OCI-LY1 (cell line): ENCODE data around the gene TXNL1.

ENCODE experiments used
- H2AFZ ChIP-seq: fragments of 200-600 bp; sonication (generic), shearing (Covaris generic); 2 replicates; pipeline ENCODE4 v1.6.0; 2014; ENCODE audit warnings: antibody characterized with exemption, mild to moderate bottlenecking, low read length
- H3F3A ChIP-seq: fragments of 200-600 bp; sonication (generic), shearing (Covaris generic); 2 replicates; pipeline ENCODE4 v1.6.0; 2014; ENCODE audit warnings: mild to moderate bottlenecking, antibody characterized with exemption, low read length, moderate library complexity; ENCODE audit not compliant: insufficient read depth
- H3K27ac ChIP-seq: fragments of 200-600 bp; sonication (generic); 2 replicates; pipeline ENCODE4 v1.5.1; 2014; ENCODE audit warnings: low read length, mixed run types, mild to moderate bottlenecking, low read depth; ENCODE audit not compliant: poor library complexity, severe bottlenecking
- H3K27me3 ChIP-seq: fragments of 200-600 bp; sonication (generic); 2 replicates; pipeline ENCODE4 v1.6.0; 2014; ENCODE audit warnings: antibody characterized with exemption, mild to moderate bottlenecking, low read length, moderate library complexity; ENCODE audit not compliant: insufficient read depth
- H3K36me3 ChIP-seq: fragments of 200-600 bp; sonication (generic); 2 replicates; pipeline ENCODE4 v1.6.1; 2014; ENCODE audit warnings: mild to moderate bottlenecking, antibody characterized with exemption, low read length, moderate library complexity, mixed read lengths; ENCODE audit not compliant: insufficient read depth
- H3K4me1 ChIP-seq: fragments of 200-600 bp; sonication (generic); 2 replicates; pipeline ENCODE4 v1.5.1; 2014; ENCODE audit warnings: mild to moderate bottlenecking, low read length, moderate library complexity; ENCODE audit not compliant: insufficient read depth, severe bottlenecking
- H3K4me2 ChIP-seq: fragments of 200-600 bp; sonication (generic), shearing (Covaris generic); 2 replicates; pipeline ENCODE4 v1.6.1; 2014; ENCODE audit warnings: low read length
- H3K4me3 ChIP-seq: fragments of 200-600 bp; sonication (generic); 2 replicates; pipeline ENCODE4 v1.5.1; 2014; ENCODE audit warnings: low read length, low read depth, mild to moderate bottlenecking, mixed read lengths; ENCODE audit not compliant: poor library complexity, severe bottlenecking
- H3K79me2 ChIP-seq: fragments of 200-600 bp; shearing (Covaris generic); 2 replicates; pipeline ENCODE4 v1.6.1; 2016; ENCODE audit warnings: mixed run types, low read length, mixed read lengths; ENCODE audit not compliant: insufficient read depth
- H3K9ac ChIP-seq: fragments of 200-600 bp; sonication (generic), shearing (Covaris generic); 2 replicates; pipeline ENCODE4 v1.6.1; 2014; ENCODE audit warnings: mild to moderate bottlenecking, low read length, mixed read lengths
- H3K9me2 ChIP-seq: fragments of 200-600 bp; sonication (generic), shearing (Covaris generic); 2 replicates; pipeline ENCODE4 v1.6.1; 2014; ENCODE audit warnings: low read depth, mild to moderate bottlenecking, low read length, mixed read lengths
- H3K9me3 ChIP-seq: fragments of 200-600 bp; shearing (Covaris generic); 2 replicates; pipeline ENCODE4 v1.6.1; 2014; ENCODE audit warnings: low read length, mixed read lengths
- H4K20me1 ChIP-seq: fragments of 200-600 bp; sonication (generic), shearing (Covaris generic); 2 replicates; pipeline ENCODE4 v1.6.0; 2016; ENCODE audit warnings: mild to moderate bottlenecking, low read length; ENCODE audit not compliant: insufficient read depth
- CTCF ChIP-seq: fragments of 200-600 bp; sonication (generic), shearing (Covaris generic); IDR thresholded peaks from 2 replicates; pipeline ENCODE4 v1.5.1; 2017; ENCODE audit warnings: mild to moderate bottlenecking, antibody characterized with exemption, low read length, moderate library complexity, mixed read lengths
- EZH2 ChIP-seq: fragments of 200-600 bp; sonication (generic), shearing (Covaris generic); IDR thresholded peaks from 2 replicates; pipeline ENCODE4 v1.8.0; 2017; ENCODE audit warnings: borderline replicate concordance, mixed run types, mild to moderate bottlenecking, antibody characterized with exemption, low read length, moderate library complexity, mixed read lengths

TXNL1 gene

DNA sequence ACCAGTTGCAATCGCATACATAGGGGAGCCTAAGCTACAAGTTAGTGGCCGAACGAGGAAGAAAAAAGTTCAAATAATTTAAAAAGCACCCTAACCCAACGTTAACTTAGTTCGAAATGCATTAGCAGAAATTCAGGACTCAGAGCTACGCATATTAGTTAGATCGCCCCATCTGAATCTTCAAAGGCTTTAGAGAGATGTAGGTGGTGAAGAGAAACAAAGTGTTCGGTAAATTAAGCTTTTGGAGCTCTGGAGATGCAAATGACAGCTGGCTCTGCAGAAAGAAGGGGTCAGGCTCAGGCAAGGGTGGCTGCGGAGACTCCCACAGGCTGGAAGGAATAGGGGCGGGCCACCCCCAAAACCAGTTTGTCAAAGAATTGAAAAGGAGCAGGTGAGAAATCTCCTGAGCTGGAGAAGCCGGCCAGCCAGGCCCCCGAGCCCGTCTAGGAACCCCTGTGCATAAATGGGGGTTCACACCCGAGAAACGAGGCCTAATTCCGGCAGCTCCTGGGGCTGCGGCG lies 621 bp downstream of the TXNL1 start:
- peaks cover 25% of the 10 kb centered on the region for H3K36me3 ChIP-seq
- H4K20me1 ChIP-seq, result no peaks in the 10 kb centered on the region
- peak overlapping the region; percentile 79 for H3K4me2 ChIP-seq
- TF ChIP-seq CTCF, result no peak
- TF ChIP-seq EZH2, result no peak
- H3F3A ChIP-seq, result no peaks in the 10 kb centered on the region
- H3K79me2 ChIP-seq, result peaks cover 50% of the 10 kb centered on the region
- peaks cover 28% of the 10 kb centered on the region for H3K4me1 ChIP-seq
- H3K27ac ChIP-seq, result peak overlapping the region; percentile 56
- no peak overlapping the region for H2AFZ ChIP-seq
- H3K9me2 ChIP-seq, result no peaks in the 10 kb centered on the region
- H3K9me3 ChIP-seq, result no peaks in the 10 kb centered on the region
- peak overlapping the region; percentile 91 for H3K4me3 ChIP-seq
- peak overlapping the region; percentile 93 for H3K9ac ChIP-seq
- H3K27me3 ChIP-seq, result no peaks in the 10 kb centered on the region

DNA sequence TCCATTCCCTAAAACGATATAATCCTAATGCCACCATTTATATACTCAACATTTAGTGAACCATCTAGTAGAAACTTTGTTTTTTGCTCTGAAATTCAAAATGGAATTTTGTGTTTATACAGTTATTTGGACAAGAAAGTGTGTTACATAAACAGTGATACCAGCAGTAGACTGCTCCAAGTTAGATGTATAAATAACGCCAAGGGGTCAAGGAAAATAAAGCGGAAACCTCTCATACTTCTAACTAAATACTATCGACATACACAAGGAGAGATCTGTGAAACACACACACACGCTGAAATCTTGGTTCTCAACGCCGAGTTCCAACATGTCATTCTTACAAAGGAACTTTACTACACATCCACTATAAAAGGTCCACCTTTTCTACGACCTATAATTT lies 1.2 kb downstream of the TXNL1 start:
- H3K9me2 ChIP-seq, result no peaks in the 10 kb centered on the region
- H3K27me3 ChIP-seq, result no peaks in the 10 kb centered on the region
- TF ChIP-seq EZH2 (no peak), CTCF (no peak)
- no peak overlapping the region for H2AFZ ChIP-seq
- H3K4me2 ChIP-seq, result peak overlapping the region; percentile 79
- H3K4me1 ChIP-seq, result peaks cover 28% of the 10 kb centered on the region
- H3K27ac ChIP-seq, result no peak overlapping the region
- no peaks in the 10 kb centered on the region for H3K9me3 ChIP-seq
- H3K79me2 ChIP-seq, result peaks cover 56% of the 10 kb centered on the region
- H3F3A ChIP-seq, result no peaks in the 10 kb centered on the region
- peaks cover 31% of the 10 kb centered on the region for H3K36me3 ChIP-seq
- H4K20me1 ChIP-seq, result no peaks in the 10 kb centered on the region; the same call in 1 of the 2 replicates
- H3K4me3 ChIP-seq, result peak overlapping the region; percentile 91
- peak overlapping the region; percentile 93 for H3K9ac ChIP-seq

DNA sequence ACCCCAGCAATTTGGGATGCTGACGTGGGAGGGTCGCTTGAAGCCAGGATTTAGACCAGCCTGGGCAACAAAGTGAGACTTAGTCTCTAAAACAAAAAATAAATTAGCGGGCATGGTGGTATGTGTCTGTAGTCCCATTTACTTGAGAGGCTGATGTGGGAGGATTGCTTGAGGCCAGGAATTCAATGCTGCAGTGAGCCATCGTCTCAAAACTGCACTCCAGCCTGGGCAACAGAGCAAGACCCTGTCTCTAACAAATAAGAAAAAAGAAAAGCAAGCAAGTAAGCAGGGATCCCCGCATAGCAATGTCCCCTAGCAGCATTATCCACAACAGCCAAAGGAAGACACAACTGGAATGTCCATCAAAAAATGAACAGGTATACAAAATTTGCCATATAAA lies 3.4 kb downstream of the TXNL1 start:
- TF ChIP-seq EZH2 (no peak), CTCF (no peak)
- H3K4me2 ChIP-seq, result no peak overlapping the region; the same call in 1 of the 2 replicates

More for the DNA sequence above, 3.4 kb downstream of the TXNL1 start:
- no peaks in the 10 kb centered on the region for H3K9me2 ChIP-seq
- H3F3A ChIP-seq, result no peaks in the 10 kb centered on the region
- no peak overlapping the region for H3K9ac ChIP-seq
- no peak overlapping the region for H3K27ac ChIP-seq
- H3K4me3 ChIP-seq, result no peak overlapping the region
- peaks cover 52% of the 10 kb centered on the region for H3K36me3 ChIP-seq
- H3K4me1 ChIP-seq, result peaks cover 28% of the 10 kb centered on the region
- H3K79me2 ChIP-seq, result peaks cover 78% of the 10 kb centered on the region
- H2AFZ ChIP-seq, result no peak overlapping the region
- H3K9me3 ChIP-seq, result no peaks in the 10 kb centered on the region
- no peaks in the 10 kb centered on the region; the same call in 1 of the 2 replicates for H4K20me1 ChIP-seq
- no peaks in the 10 kb centered on the region for H3K27me3 ChIP-seq
